ENCODE results near the gene CETN2.

GRCh38 chrX:152871260-152871659, 40.7 kb upstream of the CETN2 start:
- TF ChIP-seq CTCF (IDR thresholded peaks at IDR 0.05) (no peak), POLR2AphosphoS5 (IDR thresholded peaks at IDR 0.05) (no peak), EP300 (IDR thresholded peaks at IDR 0.05) (no peak)

Data from sigmoid colon (tissue), 4 donors.